ENCODE measurements around the gene BTBD9.

The BTBD9 gene

DNA sequence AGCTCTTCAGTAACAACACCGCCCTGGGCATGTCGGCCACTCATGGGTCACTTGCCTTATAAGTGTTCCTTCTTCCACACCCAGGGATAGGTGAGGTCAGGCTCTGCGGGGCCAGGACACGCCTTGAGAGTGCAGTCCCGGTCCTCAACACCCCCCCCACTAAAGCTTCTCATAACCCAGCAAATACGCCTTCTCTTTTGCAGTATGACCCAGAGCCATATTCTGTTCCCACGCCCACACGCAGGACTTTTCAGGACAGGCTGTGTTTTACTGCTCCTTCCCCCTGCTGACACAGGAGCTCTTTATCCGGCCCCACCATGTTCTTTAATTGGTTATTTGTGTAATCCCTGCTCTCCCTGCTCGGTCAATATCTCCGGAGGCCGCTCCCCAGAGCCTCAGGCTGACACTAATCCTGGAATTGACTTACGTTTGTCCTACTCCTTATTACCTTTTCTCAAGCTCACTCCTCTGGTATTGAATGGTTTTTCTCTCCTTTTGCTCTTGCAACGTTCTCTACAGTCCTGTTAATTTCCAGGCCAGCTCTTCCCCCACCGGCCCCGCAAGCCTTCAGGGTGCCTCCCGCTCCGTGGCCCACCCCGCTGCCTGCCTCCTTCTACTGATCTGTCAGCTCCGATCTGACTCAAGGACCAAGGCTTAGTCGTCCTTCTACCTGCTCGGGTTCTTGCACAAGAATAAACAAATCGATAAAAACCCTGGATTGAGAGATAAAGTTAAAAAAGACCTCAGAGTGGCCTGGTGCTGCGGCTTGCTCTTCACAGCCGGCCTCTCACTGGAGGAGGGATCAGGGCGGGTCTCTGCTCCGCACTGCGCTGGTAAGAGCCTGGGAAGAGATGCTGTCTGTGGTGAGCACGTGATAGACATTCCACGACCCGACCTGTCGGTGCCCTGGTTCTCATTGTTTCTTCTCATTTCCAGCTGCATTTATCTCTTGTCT is 462.7 kb downstream of the BTBD9 start:
- DNase-seq (ENCODE audit: low read depth in 2 of 2): no peak

DNA sequence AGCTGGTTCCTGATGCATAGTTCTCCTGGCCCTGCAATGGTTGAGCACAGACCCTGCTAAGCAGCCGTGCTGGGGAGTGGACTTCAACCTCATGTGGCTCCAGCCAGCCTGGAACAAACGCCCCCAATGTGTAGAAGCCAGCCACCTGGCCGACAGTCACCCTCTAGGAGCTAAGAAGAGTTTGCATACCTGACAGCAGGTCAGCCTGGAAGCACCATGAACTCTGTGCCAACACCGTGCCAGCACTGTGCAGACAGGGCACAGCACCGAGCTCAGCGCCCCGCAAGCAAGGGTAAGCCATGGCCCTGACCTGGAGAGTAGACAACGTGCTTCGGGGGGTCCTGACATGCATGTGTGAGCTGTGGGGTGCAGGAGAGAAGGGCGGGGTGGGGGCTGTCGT is 463.9 kb downstream of the BTBD9 start:
- no peak for DNase-seq (ENCODE audit: low read depth in 2 of 2)

DNA sequence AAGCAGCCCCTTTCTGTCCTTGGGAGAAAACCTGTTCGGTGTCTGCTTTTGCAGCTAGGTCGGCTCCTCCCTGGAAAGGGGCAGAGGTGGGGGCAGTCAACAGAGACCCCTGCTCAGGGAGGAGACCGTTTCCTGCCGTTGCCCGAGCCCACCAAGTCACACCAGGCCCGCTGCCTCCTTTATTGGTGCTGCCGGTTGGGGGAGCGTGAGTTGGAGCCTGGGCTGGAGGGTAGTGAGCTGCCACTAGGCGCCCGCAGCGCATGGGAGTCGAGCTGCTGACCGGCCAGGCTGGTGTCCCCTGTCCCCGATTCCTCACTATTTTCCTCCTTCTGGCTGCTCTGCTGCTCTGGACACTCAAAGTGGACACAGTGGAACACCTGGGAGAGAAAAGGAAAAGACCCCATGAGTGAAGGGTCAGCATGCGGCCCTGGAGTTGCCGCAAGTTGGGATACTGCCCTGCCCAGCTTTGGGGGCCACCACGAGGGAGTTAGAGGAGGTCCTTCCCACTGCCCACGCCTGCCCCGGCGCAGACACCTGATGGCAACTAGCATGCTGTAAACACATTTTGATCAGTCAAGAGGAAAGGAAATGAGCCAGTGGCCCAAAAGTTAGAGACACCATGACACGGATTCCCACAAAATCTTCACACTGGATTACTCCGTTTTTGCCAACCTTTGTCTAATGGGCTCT is 464.8 kb downstream of the BTBD9 start:
- no peak for DNase-seq (ENCODE audit: low read depth in 2 of 2)

DNA sequence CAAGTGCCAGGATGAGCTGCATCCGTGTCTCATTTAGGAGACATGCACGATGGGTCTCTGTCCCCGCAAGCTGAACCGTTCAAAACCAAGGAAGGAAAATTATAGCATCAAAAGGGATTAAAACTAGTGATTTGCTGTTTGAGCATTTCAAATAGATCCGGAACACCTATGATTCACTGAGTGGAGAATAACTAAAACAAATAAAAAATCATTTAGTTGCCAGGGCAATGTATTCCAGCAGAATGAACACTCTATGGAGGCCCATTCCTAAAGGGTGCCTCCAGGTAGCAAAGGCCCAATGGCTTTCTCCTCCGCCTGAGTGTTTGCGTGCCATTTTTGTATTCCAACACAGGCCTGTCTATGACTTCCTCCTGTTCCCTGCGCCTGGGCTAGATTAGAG is 465.4 kb downstream of the BTBD9 start:
- no peak for DNase-seq (ENCODE audit: low read depth in 2 of 2)

- no peak for DNase-seq (ENCODE audit: low read depth in 2 of 2)
Observed at GRCh38 chr6:38173909-38174308, 465.8 kb downstream of the BTBD9 start.

DNA sequence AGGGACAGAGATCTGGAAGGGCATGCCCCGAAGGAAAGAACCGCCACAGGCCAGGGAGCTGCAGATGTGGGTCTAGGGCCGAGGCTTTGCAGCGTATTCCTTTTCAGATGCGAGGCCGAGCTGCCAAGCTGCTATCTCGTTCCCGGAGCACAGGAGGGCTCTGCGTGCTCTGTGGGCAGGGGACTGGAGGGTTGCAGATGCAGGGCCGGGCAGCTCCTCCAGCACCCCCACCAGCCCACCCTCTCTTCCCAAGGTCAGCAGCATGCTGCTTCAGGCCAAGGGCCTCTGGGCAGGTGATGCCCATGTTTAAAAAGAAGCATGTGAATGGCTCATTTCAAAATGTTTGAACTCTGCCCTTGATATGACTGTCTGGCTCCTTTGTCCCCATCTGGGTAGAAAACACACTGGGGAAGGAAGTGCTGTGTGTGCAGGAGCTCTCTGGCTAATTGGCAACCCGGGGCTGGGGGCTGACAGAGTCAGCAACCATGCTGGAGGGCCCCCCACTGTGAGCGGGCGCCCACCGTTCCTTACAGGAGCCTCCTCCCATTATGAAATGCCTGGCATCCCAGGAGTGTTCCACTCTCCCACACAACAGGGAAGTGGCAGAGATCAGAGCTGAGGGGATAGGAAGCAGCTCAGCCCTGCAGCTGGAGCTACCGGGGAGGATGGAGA is 466.9 kb downstream of the BTBD9 start:
- DNase-seq (ENCODE audit: low read depth in 2 of 2): no peak

DNA sequence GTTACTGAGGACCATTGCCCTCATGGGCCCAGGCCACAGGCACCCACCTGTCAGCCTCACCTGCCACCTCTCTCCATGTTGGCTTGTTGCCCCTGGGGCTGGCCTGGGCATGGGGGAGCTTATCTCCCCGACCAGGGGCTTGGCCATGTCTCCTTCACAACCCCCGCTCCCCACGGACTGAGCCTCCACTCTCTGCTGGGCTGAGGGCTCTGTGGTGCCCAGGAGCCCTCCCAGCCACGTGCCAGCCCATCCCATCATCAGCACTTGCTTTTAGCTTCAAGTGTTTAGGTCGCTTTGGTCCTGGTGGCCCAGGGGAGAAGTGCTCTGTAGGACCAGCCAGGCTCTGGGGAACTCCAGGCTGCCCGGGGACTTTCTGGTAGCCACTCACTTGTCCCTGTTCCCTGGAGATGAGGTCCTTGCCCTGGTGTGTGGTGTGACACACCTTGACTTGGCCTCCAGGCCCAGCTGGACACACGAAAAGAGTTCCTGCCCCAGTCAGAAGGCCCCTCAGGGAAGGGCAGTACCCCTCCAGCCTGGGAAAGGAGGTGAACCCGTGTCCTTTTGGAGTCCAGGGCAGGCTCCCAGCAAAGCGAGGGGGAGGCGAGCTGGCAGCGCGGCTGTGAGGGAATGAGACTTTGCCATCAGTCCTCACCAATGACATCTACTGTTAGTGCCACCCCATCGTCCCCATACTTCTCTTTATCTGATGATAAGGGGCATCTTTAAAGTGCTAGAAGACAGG is 467.6 kb downstream of the BTBD9 start:
- no peak for DNase-seq (ENCODE audit: low read depth in 2 of 2)

GRCh38 chr6:38170666-38171355 is 468.9 kb downstream of the BTBD9 start:
- no peak for DNase-seq (ENCODE audit: low read depth in 2 of 2)

- DNase-seq (ENCODE audit: low read depth in 2 of 2): no peak
Observed at GRCh38 chr6:38169977-38170526, 469.7 kb downstream of the BTBD9 start.

- DNase-seq (ENCODE audit: low read depth in 2 of 2): no peak
Observed at GRCh38 chr6:38169221-38169976, 470.3 kb downstream of the BTBD9 start.

GRCh38 chr6:38168699-38169098 is 471.0 kb downstream of the BTBD9 start:
- no peak for DNase-seq (ENCODE audit: low read depth in 2 of 2)

GRCh38 chr6:38168126-38168525 is 471.6 kb downstream of the BTBD9 start:
- no peak for DNase-seq (ENCODE audit: low read depth in 2 of 2)

GRCh38 chr6:38167598-38167997 is 472.1 kb downstream of the BTBD9 start:
- no peak for DNase-seq (ENCODE audit: low read depth in 2 of 2)

DNA sequence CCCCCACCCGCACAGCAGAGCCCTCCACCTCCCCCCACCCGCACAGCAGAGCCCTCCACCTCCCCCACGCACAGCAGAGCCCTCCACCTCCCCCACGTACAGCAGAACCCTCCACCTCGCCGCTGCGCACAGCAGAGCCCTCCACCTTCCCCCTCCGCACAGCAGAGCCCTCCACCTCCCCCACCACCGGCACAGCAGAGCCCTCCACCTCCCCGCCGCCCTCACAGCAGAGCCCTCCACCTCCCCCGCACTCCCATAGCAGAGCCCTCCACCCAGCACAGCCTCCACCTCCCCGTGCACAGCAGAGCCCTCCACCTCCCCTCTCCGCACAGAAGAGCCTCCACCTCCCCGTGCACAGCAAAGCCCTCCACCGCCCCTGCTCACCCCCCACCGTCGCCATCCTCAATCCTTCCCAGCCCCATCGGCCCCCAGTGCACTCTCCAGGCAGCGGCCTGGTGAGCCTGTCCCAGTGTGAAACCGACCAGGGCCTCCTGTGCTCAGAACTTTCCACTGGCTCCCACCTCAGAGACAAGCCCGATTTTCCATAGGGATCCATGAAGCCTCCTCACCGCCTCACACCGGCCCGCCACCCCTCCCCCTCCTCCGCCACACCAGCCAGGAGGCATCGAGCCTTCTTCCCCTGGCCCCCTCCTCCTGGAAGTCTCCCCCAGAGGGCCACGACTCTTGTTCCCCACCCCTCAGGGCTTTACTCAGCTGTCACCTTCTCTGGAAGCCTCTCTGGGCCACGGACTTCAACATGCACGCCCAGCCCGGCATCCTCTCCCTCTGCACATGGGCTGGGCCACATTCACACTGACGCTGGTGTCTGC is 473.1 kb downstream of the BTBD9 start:
- no peak for DNase-seq (ENCODE audit: low read depth in 2 of 2)

GRCh38 chr6:38164671-38165108 is 475.0 kb downstream of the BTBD9 start:
- no peak for DNase-seq (ENCODE audit: low read depth in 2 of 2)

- no peak for DNase-seq (ENCODE audit: low read depth in 2 of 2)
Observed at GRCh38 chr6:38164131-38164481, 475.6 kb downstream of the BTBD9 start.

DNA sequence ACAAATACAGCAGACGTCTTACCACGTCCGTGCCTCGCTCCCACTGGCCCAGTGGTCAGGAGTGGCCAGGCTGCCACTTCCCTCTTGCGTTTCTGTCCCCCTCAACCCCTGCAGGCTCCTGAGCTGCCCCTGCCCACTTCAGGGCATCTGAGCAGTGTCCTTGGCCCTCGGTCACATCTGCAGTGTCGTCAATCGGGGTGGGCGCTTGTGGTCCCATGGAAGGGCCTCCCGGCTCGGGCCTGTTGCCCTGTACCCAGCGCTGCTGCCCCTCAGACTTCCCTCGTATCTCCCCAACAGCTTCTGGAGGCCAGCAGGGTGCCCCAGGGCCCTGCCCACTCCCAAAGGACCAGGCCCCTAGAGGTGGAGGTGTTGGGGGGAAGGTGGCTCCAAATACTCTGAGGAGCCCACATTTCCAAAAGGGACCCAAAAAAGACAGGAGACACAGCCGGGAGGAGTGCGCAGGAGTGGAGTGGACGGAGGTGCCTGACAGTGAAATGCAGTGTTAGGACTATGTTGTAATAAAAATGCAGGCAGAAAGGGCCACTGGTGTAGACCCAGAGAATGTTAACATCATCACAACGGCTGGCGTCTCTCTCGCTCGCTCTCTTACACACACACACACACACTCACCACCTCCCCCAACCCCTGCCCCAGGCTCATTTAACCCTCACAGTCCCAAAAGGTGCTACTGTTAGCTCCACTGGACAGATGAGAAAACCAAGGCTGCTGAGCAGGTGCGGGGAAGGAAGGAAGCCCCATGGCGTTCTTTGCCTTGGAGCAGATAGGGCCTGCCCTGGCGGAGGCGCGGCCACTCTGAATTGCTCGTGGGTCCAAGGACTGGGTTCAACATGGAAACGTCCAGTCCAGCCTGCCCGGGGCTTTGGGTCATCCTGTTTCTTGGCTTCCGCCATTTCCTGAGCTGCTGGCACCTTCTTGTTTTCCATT is 476.3 kb downstream of the BTBD9 start:
- DNase-seq (ENCODE audit: low read depth in 2 of 2): no peak

Measured in stimulated activated CD8-positive, alpha-beta memory T cell treated with anti-CD3 and anti-CD28 coated beads, Interleukin-2, amount 100 ng/mL, for 1 hour (primary cell).